Ishikawa (cell line): ENCODE results near the gene TGM2.

Experiments used
- CEBPB ChIP-seq: IDR thresholded peaks from 2 replicates; pipeline ENCODE4 v1.6.1; 2012
- MAX ChIP-seq: IDR thresholded peaks from 2 replicates; pipeline ENCODE4 v1.6.1; 2012

DNA sequence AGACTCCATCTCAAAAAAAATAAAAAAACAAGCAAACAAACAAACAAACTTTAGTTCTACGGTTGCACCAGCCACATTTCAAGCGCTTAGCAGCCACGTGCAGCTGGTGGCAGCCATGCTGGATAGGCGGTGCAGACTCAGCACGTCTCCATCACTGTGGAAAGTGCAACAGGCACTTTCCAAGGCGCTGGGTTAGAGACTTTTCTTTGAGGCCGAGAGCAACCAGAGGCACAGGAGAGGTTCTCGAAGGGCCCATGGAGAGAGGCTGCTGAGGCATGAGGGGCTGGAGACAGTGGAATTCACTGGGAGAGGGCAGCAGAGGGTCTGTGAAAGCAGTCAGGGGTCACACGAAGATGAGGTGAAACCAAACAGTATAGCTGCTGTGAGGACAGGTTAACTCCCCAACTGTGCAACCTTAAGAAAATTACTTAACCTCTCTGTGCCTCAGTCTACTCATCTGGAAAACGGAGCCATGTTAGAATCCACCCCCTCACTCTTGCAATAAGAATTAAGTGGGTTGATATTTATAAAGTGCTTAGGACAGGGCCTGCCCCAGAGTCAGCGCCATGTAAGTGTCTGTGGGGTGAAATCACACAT lies 27.5 kb downstream of the TGM2 start:
- no peak for TF ChIP-seq MAX
- no peak for TF ChIP-seq CEBPB
